Smooth muscle cell (in vitro differentiated cells): ENCODE results near the gene GIT2. TPM values are rescaled to one million over a fixed set of nuclear protein-coding genes. Genes with fewer than 3 reads are reported as not detected.

Experiments
- DNase-seq: peaks from one replicate; lab custom pipeline; 2025; ENCODE audit not compliant: unreplicated experiment; lab: John Stamatoyannopoulos, UW
- H2AFZ ChIP-seq: fragments of 200-600 bp; sonication (generic); 2 replicates; pipeline ENCODE4 v1.6.0; 2016; ENCODE audit warnings: antibody characterized with exemption, low read depth, mild to moderate bottlenecking
- H3F3A ChIP-seq: fragments of 200-600 bp; sonication (generic); 2 replicates; pipeline ENCODE4 v1.6.0; 2017; ENCODE audit warnings: antibody characterized with exemption, low read depth
- H3K27ac ChIP-seq: fragments of 200-600 bp; sonication (generic); 2 replicates; pipeline ENCODE4 v1.5.1; 2016; ENCODE audit warnings: low read depth, mild to moderate bottlenecking
- H3K27me3 ChIP-seq: fragments of 200-600 bp; sonication (generic); 2 replicates; pipeline ENCODE4 v1.6.1; 2016; ENCODE audit warnings: low read depth, mild to moderate bottlenecking
- H3K36me3 ChIP-seq: fragments of 200-600 bp; sonication (generic); 2 replicates; pipeline ENCODE4 v1.5.1; 2016; ENCODE audit warnings: low read depth
- H3K4me1 ChIP-seq: fragments of 200-600 bp; sonication (generic); 2 replicates; pipeline ENCODE4 v1.5.1; 2016; ENCODE audit warnings: low read depth
- H3K4me2 ChIP-seq: fragments of 200-600 bp; sonication (generic); 2 replicates; pipeline ENCODE4 v1.6.0; 2016; ENCODE audit warnings: mild to moderate bottlenecking
- H3K4me3 ChIP-seq: fragments of 200-600 bp; sonication (generic); 2 replicates; pipeline ENCODE4 v1.5.1; 2016; ENCODE audit warnings: mild to moderate bottlenecking
- H3K79me2 ChIP-seq: fragments of 200-600 bp; sonication (generic); 2 replicates; pipeline ENCODE4 v1.6.0; 2016; ENCODE audit warnings: low read depth, mild to moderate bottlenecking
- H3K9ac ChIP-seq: fragments of 200-600 bp; sonication (generic); 2 replicates; pipeline ENCODE4 v1.6.0; 2016; ENCODE audit warnings: low read depth
- H3K9me3 ChIP-seq: fragments of 200-600 bp; sonication (generic); replicated peaks from 2 replicates; pipeline ENCODE4 v1.5.1; 2016; ENCODE audit warnings: low read depth
- H4K20me1 ChIP-seq: fragments of 200-600 bp; sonication (generic); 2 replicates; pipeline ENCODE4 v1.6.0; 2016; ENCODE audit warnings: low read depth
- CTCF ChIP-seq: fragments of 200-600 bp; sonication (generic); IDR thresholded peaks from 2 replicates; pipeline ENCODE4 v1.5.1; 2017; ENCODE audit warnings: borderline replicate concordance, mild to moderate bottlenecking, antibody characterized with exemption; ENCODE audit not compliant: insufficient read depth, poor library complexity, severe bottlenecking
- WGBS: methylation state at CpG from one replicate; pipeline ENCODE4 v1.1.7; 2016; ENCODE audit warnings: low lambda C conversion rate; 5-methylcytosine and 5-hydroxymethylcytosine counted together
- polyA plus RNA-seq: library from polyadenylated mRNA; unstranded; fragments of >200 nt; fragmentation: Nextera tagmentation; extraction: Ambion mirVana; gene quantifications from 2 replicates; pipeline ENCODE4 v1.2.1, GENCODE V29; 2016
- total RNA-seq: library from RNA; depleted of rRNA; stranded (reverse); fragments of >200 nt; gene quantifications from 2 replicates; pipeline ENCODE4 v1.2.3, GENCODE V29; 2014

The GIT2 gene
- total and polyA plus RNA-seq, 2 experiments from 2014 or later = 20.3 to 27.3 TPM

- no peak for TF ChIP-seq CTCF
- H3K79me2 ChIP-seq = no peaks in the 10 kb centered on the region
- H3K4me2 ChIP-seq = no peak overlapping the region
- no peaks in the 10 kb centered on the region for H4K20me1 ChIP-seq
- no peak overlapping the region for H3K4me3 ChIP-seq
- H3K27me3 ChIP-seq = no peaks in the 10 kb centered on the region
- H3K4me1 ChIP-seq = no peaks in the 10 kb centered on the region
- no peak for DNase-seq
- H3F3A ChIP-seq = no peaks in the 10 kb centered on the region
- H3K9me3 ChIP-seq = no peaks in the 10 kb centered on the region
- H3K9ac ChIP-seq = no peak overlapping the region
- no peak overlapping the region for H2AFZ ChIP-seq
- 91% methylated on average over 5 of the region's 5 CpGs for WGBS
- no peaks in the 10 kb centered on the region for H3K36me3 ChIP-seq
- H3K27ac ChIP-seq = no peak overlapping the region
Measured at GRCh38 chr12:109923038-109923437, 73.1 kb downstream of the GIT2 start.

- no peak overlapping the region for H3K4me2 ChIP-seq
- H3K27ac ChIP-seq = no peak overlapping the region
- H3F3A ChIP-seq = no peaks in the 10 kb centered on the region
- no peak overlapping the region for H3K4me3 ChIP-seq
- no peak for TF ChIP-seq CTCF
- H2AFZ ChIP-seq = no peak overlapping the region
- no peaks in the 10 kb centered on the region for H3K27me3 ChIP-seq
- no peaks in the 10 kb centered on the region for H3K79me2 ChIP-seq
- WGBS = 93% methylated on average over 4 of the region's 4 CpGs
- H3K9ac ChIP-seq = no peak overlapping the region
- no peaks in the 10 kb centered on the region for H3K36me3 ChIP-seq
- H3K9me3 ChIP-seq = no peaks in the 10 kb centered on the region
- no peak for DNase-seq
- H3K4me1 ChIP-seq = no peaks in the 10 kb centered on the region
- H4K20me1 ChIP-seq = no peaks in the 10 kb centered on the region
Measured at GRCh38 chr12:109921982-109922381, 74.2 kb downstream of the GIT2 start.

- no peak overlapping the region for H3K27ac ChIP-seq
- 95% methylated on average over 11 of the region's 11 CpGs for WGBS
- H3K27me3 ChIP-seq = no peaks in the 10 kb centered on the region
- no peak for TF ChIP-seq CTCF
- no peaks in the 10 kb centered on the region for H3K9me3 ChIP-seq
- H3K4me1 ChIP-seq = no peaks in the 10 kb centered on the region
- H3K79me2 ChIP-seq = no peaks in the 10 kb centered on the region
- H3F3A ChIP-seq = no peaks in the 10 kb centered on the region
- no peak overlapping the region for H3K9ac ChIP-seq
- no peak for DNase-seq
- H4K20me1 ChIP-seq = no peaks in the 10 kb centered on the region
- no peak overlapping the region for H3K4me2 ChIP-seq
- no peak overlapping the region for H2AFZ ChIP-seq
- peaks cover 4% of the 10 kb centered on the region for H3K36me3 ChIP-seq
- no peak overlapping the region for H3K4me3 ChIP-seq
Measured at GRCh38 chr12:109920261-109920780, 75.8 kb downstream of the GIT2 start.

GRCh38 chr12:109919456-109919855 is 76.7 kb downstream of the GIT2 start:
- Histone ChIP-seq H2AFZ (no peak overlapping the region), H3K79me2 (no peaks in the 10 kb centered on the region), H3K9me3 (no peaks in the 10 kb centered on the region), H3K9ac (no peak overlapping the region), H3K27me3 (no peaks in the 10 kb centered on the region), H3F3A (no peaks in the 10 kb centered on the region), H3K4me2 (no peak overlapping the region), H3K4me1 (no peaks in the 10 kb centered on the region), H3K27ac (no peak overlapping the region), H4K20me1 (no peaks in the 10 kb centered on the region), H3K4me3 (no peak overlapping the region), H3K36me3 (peaks cover 4% of the 10 kb centered on the region)
- DNase-seq = no peak
- 88% methylated on average over 10 of the region's 10 CpGs for WGBS
- TF ChIP-seq CTCF = no peak
